Amygdala (tissue), 56 donors: ENCODE results near the gene STXBP6.
A peak's percentile ranks its signal among the peaks of the same experiment; 100 is the strongest.
"Not testable (repeated sequence)": the region's sequence is repeated elsewhere in the genome, so short reads cannot be mapped to it uniquely, and the experiment has no call there.

ENCODE experiments used
- DNase-seq, 56 donors: peaks; one replicate each; lab custom pipeline; 2025; lab: John Stamatoyannopoulos, UW

The STXBP6 gene

GRCh38 chr14:24816011-24816928, 233.7 kb downstream of the STXBP6 start:
- DNase-seq, result no peak

- DNase-seq, result peak in 1 of 56 donors; percentile 5
Observed at GRCh38 chr14:24815543-24815942, 234.4 kb downstream of the STXBP6 start.

- no peak for DNase-seq
Observed at GRCh38 chr14:24814944-24815343, 235.0 kb downstream of the STXBP6 start.

- no peak for DNase-seq
Observed at GRCh38 chr14:24814346-24814745, 235.6 kb downstream of the STXBP6 start.

GRCh38 chr14:24813819-24814259, 236.1 kb downstream of the STXBP6 start:
- DNase-seq, result no peak

- DNase-seq, result no peak
Observed at GRCh38 chr14:24813089-24813815, 236.7 kb downstream of the STXBP6 start.

GRCh38 chr14:24809135-24809534, 240.8 kb downstream of the STXBP6 start:
- no peak for DNase-seq

- DNase-seq, result no peak
Observed at GRCh38 chr14:24808412-24808811, 241.5 kb downstream of the STXBP6 start.

- DNase-seq, result peak in 33 of 56 donors; percentile 4 to 71 (median 20)
Observed at GRCh38 chr14:24806061-24806678, 243.8 kb downstream of the STXBP6 start.

- DNase-seq, result no peak
Observed at GRCh38 chr14:24804552-24805212, 245.3 kb downstream of the STXBP6 start.

- DNase-seq, result no peak
Observed at GRCh38 chr14:24803933-24804494, 245.9 kb downstream of the STXBP6 start.

- not testable (repeated sequence) for DNase-seq
Observed at GRCh38 chr14:24803426-24803825, 246.5 kb downstream of the STXBP6 start.

GRCh38 chr14:24802236-24802635, 247.7 kb downstream of the STXBP6 start:
- DNase-seq, result no peak

- DNase-seq, result no peak
Observed at GRCh38 chr14:24801024-24801423, 248.9 kb downstream of the STXBP6 start.

- DNase-seq, result no peak
Observed at GRCh38 chr14:24798911-24799462, 251.0 kb downstream of the STXBP6 start.

- no peak for DNase-seq
Observed at GRCh38 chr14:24795406-24795805, 254.5 kb downstream of the STXBP6 start.

GRCh38 chr14:24794644-24795305, 255.2 kb downstream of the STXBP6 start:
- DNase-seq, result no peak

GRCh38 chr14:24790196-24790595, 259.8 kb downstream of the STXBP6 start:
- DNase-seq, result no peak

GRCh38 chr14:24789378-24789884, 260.5 kb downstream of the STXBP6 start:
- peak in 4 of 56 donors; percentile 3 to 35 (median 9) for DNase-seq
